Activated naive CD4-positive, alpha-beta T cell treated with anti-CD3 and anti-CD28 coated beads, Interleukin-2, amount 50 U/mL, for 24 hours (primary cell): ENCODE measurements around the gene SCN4A.
A peak's percentile ranks its signal among the peaks of the same experiment; 100 is the strongest.
"Not testable (repeated sequence)": the region's sequence is repeated elsewhere in the genome, so short reads cannot be mapped to it uniquely, and the experiment has no call there.

Source experiments
- H3K27ac Mint-ChIP-seq: one replicate; pipeline ENCODE4 v1.8.0; 2021; ENCODE audit warnings: mild to moderate bottlenecking, mixed read lengths
- H3K27me3 Mint-ChIP-seq: one replicate; pipeline ENCODE4 v1.8.0; 2021; ENCODE audit warnings: mixed read lengths
- H3K36me3 Mint-ChIP-seq: one replicate; pipeline ENCODE4 v1.8.0; 2021; ENCODE audit warnings: mixed read lengths
- H3K4me1 Mint-ChIP-seq: one replicate; pipeline ENCODE4 v1.8.0; 2021; ENCODE audit warnings: mixed read lengths
- H3K4me3 Mint-ChIP-seq: one replicate; pipeline ENCODE4 v1.8.0; 2021; ENCODE audit warnings: mild to moderate bottlenecking, mixed read lengths
- H3K9me3 Mint-ChIP-seq: one replicate; pipeline ENCODE4 v1.8.0; 2021; ENCODE audit warnings: mixed read lengths

Gene SCN4A

GRCh38 chr17:63993368-63993985, 20.8 kb upstream of the SCN4A start:
- no peaks in the 10 kb centered on the region for H3K36me3 Mint-ChIP-seq
- no peak overlapping the region for H3K4me3 Mint-ChIP-seq
- no peak overlapping the region for H3K27ac Mint-ChIP-seq
- H3K27me3 Mint-ChIP-seq = no peaks in the 10 kb centered on the region
- H3K9me3 Mint-ChIP-seq = no peaks in the 10 kb centered on the region
- H3K4me1 Mint-ChIP-seq = peaks cover 49% of the 10 kb centered on the region

DNA sequence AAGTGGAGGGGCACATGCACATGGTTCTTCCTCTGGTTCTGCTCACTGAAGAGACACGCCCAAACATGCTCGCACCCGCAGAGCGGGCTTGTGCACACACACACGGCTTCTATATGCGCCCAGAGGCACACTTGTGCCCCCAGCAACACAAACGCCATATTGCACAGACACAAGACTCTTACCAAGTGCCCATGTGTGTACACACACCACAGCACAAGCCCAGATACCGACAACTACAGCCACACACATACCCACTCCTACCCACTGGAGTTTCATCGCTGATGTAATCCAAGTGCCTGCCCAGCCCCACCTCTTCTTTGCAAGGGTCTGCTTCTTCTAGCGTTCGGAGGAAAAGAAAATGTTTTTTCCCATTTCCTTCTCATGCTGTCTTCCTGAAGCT, 18.9 kb upstream of the SCN4A start:
- H3K4me3 Mint-ChIP-seq = no peak overlapping the region
- no peaks in the 10 kb centered on the region for H3K27me3 Mint-ChIP-seq
- peaks cover 36% of the 10 kb centered on the region for H3K4me1 Mint-ChIP-seq
- H3K27ac Mint-ChIP-seq = no peak overlapping the region
- H3K9me3 Mint-ChIP-seq = no peaks in the 10 kb centered on the region
- no peaks in the 10 kb centered on the region for H3K36me3 Mint-ChIP-seq

- H3K27me3 Mint-ChIP-seq = no peaks in the 10 kb centered on the region
- peak overlapping the region; percentile 27 for H3K4me3 Mint-ChIP-seq
- no peaks in the 10 kb centered on the region for H3K9me3 Mint-ChIP-seq
- peaks cover 47% of the 10 kb centered on the region for H3K4me1 Mint-ChIP-seq
- H3K36me3 Mint-ChIP-seq = no peaks in the 10 kb centered on the region
- peak overlapping the region; percentile 23 for H3K27ac Mint-ChIP-seq
Measured at GRCh38 chr17:63989622-63990345, 17.1 kb upstream of the SCN4A start.

DNA sequence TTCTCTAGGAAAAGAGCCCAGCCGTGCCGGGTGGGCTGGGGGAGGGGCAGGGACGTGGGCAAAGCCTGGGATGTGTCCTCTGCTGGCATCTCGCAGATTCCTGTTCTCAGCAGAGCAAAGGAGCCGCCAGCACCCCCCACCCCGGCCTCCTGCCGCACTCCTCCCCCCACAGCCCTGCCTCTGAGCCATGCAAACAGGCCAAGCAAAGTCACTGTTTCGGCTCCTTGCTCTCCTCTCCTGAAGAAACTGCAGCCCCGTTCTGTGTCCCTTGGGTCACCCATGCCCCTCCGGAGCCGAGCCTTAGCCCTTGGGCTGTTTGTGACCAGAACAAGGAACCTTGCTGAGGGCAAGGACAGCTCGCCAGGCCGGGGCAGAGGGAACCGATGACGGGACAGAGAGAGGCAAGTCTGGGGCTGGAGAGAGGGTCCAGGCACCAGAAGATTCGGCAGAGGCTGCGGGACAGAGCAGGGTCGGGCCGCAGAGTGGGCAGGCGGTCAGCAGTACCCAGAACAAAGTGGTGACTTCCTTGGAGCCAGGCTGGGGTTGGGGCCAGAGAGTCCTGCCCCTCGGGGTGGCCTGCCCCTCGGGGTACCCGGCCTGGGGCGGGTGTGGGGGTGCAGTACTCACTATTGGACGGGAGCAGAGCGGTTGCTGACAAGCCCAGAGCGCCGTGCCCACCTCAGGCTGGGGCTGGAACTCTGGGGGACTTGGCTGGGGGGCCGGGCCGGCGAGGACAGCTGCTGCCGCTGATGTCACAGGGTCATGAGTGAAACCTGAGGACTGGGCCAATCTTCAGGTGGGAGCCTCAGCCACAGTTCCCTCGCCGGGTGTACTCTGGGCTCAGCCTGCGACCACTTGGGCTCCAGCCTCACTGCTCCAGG, 16.3 kb upstream of the SCN4A start:
- H3K4me3 Mint-ChIP-seq = no peak overlapping the region
- H3K9me3 Mint-ChIP-seq = no peaks in the 10 kb centered on the region
- no peaks in the 10 kb centered on the region for H3K36me3 Mint-ChIP-seq
- peak overlapping the region; percentile 30 for H3K27ac Mint-ChIP-seq
- H3K27me3 Mint-ChIP-seq = no peaks in the 10 kb centered on the region
- H3K4me1 Mint-ChIP-seq = peaks cover 45% of the 10 kb centered on the region

DNA sequence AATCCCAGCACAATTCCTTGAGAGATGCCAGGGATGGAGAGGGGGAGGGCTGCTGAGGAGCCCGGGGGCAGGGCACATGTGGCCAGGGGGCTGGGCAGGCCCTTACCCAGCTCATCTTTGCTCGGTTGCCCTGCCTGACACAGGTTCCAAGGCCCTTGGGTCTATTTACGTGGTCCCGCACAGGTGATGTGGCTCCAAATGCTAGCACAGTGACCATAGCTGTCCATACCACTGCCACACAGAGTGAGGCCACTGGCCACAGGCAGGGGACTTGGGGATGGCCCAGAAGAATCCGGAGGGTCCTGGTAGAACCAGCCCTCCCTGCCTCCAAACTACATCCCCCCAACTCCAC, 15.4 kb upstream of the SCN4A start:
- Mint-ChIP-seq H3K36me3 (no peaks in the 10 kb centered on the region), H3K27me3 (no peaks in the 10 kb centered on the region), H3K9me3 (no peaks in the 10 kb centered on the region), H3K27ac (no peak overlapping the region), H3K4me1 (peaks cover 40% of the 10 kb centered on the region), H3K4me3 (no peak overlapping the region)

DNA sequence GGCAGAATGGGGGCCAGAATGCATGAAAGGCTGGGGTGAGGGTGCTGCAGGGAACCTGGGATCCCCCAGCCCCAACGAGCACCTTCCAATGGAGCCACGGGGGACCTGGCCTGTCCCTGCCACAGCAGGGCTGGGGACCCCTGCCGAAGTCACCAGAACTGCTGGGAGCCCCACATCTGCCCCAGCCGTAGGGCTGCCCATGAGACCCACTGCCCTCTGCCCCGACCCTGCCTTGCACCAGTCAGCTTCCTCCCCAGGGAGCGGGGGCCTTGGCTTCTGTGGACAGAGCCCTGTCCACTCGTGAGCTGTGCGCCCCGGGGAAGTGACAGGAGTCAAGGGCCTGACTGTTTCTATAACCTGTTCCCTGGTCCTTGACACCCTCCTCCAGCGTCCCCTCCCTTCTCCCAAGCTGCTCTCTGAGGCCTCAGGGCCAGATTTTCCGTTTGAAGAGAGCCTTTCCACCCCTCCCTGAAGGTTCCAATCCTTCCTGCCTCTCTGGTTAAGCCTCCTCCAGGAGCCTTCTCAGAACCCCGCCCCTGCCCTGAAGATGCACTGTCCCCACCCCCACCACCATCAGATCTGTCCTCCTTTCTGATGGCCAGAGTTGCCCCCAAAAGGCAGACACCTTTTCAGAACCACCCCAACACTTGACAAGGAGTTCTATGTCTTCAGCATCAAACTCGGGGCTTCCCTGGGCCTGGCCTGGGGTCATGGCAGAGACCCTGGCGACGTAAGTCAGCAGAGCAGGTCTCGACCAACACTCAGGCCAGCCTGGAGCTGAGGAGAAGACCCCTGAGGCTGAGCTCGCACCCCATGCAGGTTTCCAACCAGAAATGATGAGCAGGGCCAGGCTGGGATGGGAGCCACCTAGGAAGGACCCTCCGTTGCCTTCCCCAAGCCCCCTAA, 14.8 kb upstream of the SCN4A start:
- no peak overlapping the region for H3K27ac Mint-ChIP-seq
- peaks cover 35% of the 10 kb centered on the region for H3K4me1 Mint-ChIP-seq

GRCh38 chr17:63986821-63987220, 14.1 kb upstream of the SCN4A start:
- Mint-ChIP-seq H3K4me1 (peaks cover 34% of the 10 kb centered on the region), H3K27me3 (no peaks in the 10 kb centered on the region), H3K4me3 (no peak overlapping the region), H3K9me3 (no peaks in the 10 kb centered on the region), H3K27ac (no peak overlapping the region), H3K36me3 (peaks cover 4% of the 10 kb centered on the region)

More for the DNA sequence above, 14.8 kb upstream of the SCN4A start:
- H3K27me3 Mint-ChIP-seq = no peaks in the 10 kb centered on the region
- H3K4me3 Mint-ChIP-seq = no peak overlapping the region
- H3K36me3 Mint-ChIP-seq = peaks cover 1% of the 10 kb centered on the region
- no peaks in the 10 kb centered on the region for H3K9me3 Mint-ChIP-seq

DNA sequence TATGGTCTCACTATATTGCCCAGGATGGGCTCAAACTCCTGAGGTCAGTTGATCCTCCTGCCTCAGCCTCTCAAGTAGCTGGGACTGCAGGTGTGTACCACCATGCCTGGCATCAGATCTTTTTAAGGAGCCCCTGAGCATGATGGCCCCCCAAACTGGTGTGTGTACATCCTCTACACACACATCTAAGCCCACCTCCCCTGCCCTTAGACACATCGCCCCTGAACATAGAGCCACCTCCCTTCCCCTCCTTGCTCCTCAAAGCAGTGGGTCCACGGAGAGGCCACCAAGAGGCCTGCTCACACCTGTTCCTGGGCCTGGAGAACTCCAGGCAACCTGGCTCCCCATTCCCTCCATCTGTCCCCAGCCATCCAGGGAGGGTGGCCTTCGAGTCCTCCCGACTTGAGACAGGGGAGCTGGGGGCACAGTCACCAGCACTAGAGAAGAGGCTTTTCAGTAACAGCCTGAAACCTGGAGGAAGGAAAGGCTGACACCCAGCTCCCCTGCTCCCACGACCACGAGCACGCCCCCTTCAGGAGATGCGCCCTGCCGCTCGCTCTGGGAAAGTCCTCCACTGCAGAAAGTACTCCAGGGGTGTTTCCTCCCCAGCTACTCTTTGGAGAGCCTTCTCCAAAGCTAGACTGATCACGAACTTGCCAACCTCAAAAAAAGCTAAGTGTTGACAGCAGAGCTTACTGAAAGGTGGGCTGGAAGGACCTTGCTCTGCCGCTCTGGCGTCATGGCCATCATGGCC, 12.8 kb upstream of the SCN4A start:
- no peaks in the 10 kb centered on the region for H3K9me3 Mint-ChIP-seq
- peaks cover 4% of the 10 kb centered on the region for H3K36me3 Mint-ChIP-seq
- peak overlapping the region; percentile 39 for H3K4me3 Mint-ChIP-seq
- peak overlapping the region; percentile 94 for H3K27ac Mint-ChIP-seq
- H3K4me1 Mint-ChIP-seq = peaks cover 28% of the 10 kb centered on the region
- H3K27me3 Mint-ChIP-seq = no peaks in the 10 kb centered on the region

- peaks cover 4% of the 10 kb centered on the region for H3K36me3 Mint-ChIP-seq
- peaks cover 20% of the 10 kb centered on the region for H3K4me1 Mint-ChIP-seq
- peak overlapping the region; percentile 94 for H3K27ac Mint-ChIP-seq
- H3K27me3 Mint-ChIP-seq = no peaks in the 10 kb centered on the region
- H3K9me3 Mint-ChIP-seq = no peaks in the 10 kb centered on the region
- H3K4me3 Mint-ChIP-seq = peak overlapping the region; percentile 39
Measured at GRCh38 chr17:63984651-63985386, 12.1 kb upstream of the SCN4A start.

- Mint-ChIP-seq H3K9me3 (no peaks in the 10 kb centered on the region), H3K27me3 (no peaks in the 10 kb centered on the region), H3K27ac (no peak overlapping the region), H3K4me3 (no peak overlapping the region), H3K4me1 (peaks cover 17% of the 10 kb centered on the region), H3K36me3 (peaks cover 4% of the 10 kb centered on the region)
Measured at GRCh38 chr17:63984236-63984635, 11.5 kb upstream of the SCN4A start.

GRCh38 chr17:63983320-63983719, 10.6 kb upstream of the SCN4A start:
- no peaks in the 10 kb centered on the region for H3K9me3 Mint-ChIP-seq
- H3K4me1 Mint-ChIP-seq = peaks cover 17% of the 10 kb centered on the region
- H3K27ac Mint-ChIP-seq = no peak overlapping the region
- H3K4me3 Mint-ChIP-seq = no peak overlapping the region
- H3K36me3 Mint-ChIP-seq = peaks cover 4% of the 10 kb centered on the region
- H3K27me3 Mint-ChIP-seq = no peaks in the 10 kb centered on the region

DNA sequence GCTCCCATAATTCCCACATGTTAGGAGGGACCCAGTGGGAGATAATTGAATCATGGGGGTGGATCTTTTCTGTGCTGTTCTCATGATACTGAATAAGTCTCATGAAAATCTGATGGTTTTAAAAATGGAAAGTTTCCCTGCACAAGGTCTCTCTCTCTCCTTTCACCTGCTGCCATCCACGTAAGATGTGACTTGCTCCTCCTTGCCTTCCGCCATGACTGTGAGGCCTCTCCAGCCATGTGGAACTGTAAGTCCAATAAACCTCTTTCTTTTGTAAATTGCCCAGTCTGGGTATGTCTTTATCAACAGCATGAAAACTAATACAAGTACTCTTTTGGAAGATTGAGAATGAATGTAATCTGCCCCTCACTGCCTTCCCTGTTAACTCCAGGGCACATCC, 9.9 kb upstream of the SCN4A start:
- peaks cover 17% of the 10 kb centered on the region for H3K4me1 Mint-ChIP-seq
- H3K27ac Mint-ChIP-seq, H3K36me3 Mint-ChIP-seq, H3K9me3 Mint-ChIP-seq, H3K4me3 Mint-ChIP-seq, H3K27me3 Mint-ChIP-seq: not testable (repeated sequence)

- Mint-ChIP-seq H3K9me3 (no peaks in the 10 kb centered on the region), H3K36me3 (peaks cover 4% of the 10 kb centered on the region), H3K4me3 (no peak overlapping the region), H3K27ac (no peak overlapping the region), H3K4me1 (no peaks in the 10 kb centered on the region), H3K27me3 (no peaks in the 10 kb centered on the region)
Measured at GRCh38 chr17:63978272-63979200, 5.8 kb upstream of the SCN4A start.
